ENCODE measurements around the gene LEKR1.
"Not testable (repeated sequence)": the region's sequence is repeated elsewhere in the genome, so short reads cannot be mapped to it uniquely, and the experiment has no call there.

LEKR1 gene

DNA sequence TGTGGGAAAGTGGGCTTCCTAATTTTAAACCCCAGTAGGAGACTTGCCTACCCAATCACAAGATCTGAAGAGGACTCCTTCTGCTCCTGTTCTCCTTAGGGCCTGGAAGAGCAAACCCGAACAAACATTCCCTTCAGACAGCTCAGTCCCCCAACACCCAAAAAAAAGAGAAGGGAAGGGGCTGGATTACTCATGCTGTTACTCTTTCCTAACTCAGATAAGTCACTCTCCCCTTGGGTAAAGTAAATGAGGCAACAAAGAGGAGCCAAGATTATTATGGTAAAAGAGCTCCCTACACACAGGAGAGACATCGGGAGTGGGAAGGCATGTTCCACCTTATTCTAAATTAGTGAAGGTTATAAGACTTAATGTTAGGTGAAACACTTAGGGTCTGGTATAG is 18.1 kb upstream of the LEKR1 start:
- DNase-seq = no peak

DNA sequence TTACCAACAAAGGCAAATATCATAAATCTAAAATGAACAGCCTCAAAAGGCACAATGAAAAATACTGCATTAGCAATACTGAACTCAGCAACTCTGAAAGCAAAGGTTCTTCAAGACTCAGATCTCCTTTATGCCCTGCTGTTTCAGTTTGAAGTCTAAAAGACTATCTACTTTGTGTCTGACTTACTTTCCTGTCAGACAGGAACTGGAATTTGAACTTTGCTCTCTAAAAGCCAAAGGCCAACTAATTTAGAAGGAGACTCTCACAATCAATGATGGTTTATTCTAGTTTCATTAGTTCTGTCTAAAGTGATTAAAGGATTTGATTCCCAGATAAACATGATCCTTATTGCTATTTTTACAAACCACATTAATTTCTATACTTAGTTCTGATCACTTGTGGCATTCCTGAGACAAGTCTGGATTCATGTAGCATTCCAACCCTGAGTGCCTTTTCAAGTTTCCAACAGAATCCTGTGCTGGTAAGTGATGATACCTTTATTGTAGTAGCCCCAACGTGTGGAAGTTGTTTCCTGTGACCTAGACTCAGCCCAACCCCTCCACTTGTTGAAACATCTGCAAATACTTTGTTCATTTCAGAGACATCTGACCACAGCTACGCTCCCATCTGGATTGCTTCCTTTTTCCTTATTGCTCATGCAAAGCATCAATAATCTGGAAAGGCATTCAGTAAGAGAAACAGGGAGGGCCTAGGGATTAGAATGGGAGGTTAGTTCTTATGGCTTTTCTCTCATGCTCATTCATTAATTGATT is 14.9 kb upstream of the LEKR1 start:
- DNase-seq = no peak

DNA sequence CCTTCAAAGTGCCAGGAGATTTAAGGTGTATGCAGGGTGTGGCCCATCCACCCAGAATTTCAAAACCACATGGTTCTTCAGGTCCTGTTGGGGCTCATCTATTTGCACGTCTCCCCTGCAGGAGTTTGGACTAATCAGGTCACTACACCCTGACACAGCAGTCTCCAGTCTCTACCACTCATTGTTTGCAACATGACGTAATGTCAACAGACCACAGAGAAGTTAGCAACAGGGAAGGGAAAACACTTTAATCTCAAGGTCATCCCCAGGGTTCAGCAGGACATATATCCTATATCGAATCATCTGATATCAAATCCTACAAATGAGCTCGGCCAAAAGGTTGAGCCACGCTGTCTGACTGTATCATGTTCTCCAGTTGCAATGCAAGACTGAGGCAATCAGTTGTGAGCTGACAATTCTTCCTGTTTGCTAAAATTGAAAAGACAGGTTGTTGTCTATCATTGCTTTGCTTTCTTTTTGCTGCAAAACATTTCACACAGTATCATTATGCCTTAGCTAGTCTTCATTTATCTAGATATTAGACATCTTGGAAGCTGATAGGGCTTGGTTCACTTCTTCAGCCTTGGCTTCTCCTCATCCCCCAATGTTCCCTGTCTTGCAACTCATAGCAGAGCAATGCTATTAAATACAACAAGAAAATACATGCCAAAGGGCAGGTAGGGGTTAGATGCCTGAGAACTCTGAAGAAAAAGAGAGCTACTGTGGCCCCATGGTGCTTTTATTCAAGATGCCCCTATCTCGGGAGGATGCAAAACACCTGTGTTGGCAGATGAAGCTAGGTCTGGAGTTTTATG is 13.4 kb upstream of the LEKR1 start:
- no peak for DNase-seq

DNA sequence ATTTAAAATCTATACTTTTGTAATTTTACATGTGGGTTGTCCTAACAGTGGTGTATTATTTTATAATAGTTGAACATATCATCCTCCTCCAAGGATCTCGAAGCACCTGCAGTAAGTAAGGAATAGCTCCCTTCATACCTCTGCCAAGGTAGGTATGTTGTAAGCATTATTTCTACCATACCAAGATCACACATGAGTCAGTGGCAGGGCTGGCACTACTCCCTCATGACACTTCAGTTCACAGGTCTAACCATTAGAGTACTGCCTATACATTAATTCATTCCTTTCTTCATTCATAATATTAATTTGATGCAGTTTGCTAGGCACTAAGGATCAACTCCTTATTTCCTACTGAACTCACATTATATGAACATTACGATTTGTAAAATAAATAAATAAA is 11.9 kb upstream of the LEKR1 start:
- DNase-seq = no peak

DNA sequence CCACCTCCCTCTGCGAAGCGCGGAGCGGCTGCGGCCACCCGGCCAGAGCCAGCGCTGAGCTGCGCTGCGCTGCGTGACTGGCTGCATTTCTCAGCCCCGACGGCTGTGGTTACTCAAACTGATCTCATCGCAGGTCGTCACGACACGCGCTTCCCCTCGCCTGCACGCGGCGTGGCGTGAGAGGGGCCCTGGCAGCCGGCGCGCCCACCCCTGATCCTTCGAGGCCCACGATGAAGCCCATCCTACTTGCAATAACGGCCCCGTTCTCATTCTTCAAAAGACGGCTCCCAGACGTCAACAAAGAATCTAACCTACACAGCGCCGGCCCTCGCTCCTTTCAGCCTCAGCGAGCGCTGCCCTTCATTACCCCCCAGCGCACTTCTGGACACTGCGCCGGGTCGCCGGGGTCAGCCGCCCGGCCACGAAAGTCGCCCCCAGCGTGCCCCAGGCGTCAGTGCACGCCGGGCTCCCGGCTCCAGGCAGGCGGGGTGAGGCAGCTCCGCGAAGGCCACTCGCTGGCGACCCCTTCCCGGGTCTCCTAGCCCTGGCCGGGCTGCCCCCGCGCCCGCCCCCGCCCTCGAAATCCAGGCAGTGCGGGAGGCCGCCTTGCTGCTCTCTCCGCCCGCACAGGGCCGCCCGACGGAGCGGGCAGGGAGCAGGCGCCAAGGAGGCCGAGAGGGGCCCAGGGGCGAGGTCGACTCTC is 9.9 kb upstream of the LEKR1 start:
- peak; percentile 9 to 30 for DNase-seq

DNA sequence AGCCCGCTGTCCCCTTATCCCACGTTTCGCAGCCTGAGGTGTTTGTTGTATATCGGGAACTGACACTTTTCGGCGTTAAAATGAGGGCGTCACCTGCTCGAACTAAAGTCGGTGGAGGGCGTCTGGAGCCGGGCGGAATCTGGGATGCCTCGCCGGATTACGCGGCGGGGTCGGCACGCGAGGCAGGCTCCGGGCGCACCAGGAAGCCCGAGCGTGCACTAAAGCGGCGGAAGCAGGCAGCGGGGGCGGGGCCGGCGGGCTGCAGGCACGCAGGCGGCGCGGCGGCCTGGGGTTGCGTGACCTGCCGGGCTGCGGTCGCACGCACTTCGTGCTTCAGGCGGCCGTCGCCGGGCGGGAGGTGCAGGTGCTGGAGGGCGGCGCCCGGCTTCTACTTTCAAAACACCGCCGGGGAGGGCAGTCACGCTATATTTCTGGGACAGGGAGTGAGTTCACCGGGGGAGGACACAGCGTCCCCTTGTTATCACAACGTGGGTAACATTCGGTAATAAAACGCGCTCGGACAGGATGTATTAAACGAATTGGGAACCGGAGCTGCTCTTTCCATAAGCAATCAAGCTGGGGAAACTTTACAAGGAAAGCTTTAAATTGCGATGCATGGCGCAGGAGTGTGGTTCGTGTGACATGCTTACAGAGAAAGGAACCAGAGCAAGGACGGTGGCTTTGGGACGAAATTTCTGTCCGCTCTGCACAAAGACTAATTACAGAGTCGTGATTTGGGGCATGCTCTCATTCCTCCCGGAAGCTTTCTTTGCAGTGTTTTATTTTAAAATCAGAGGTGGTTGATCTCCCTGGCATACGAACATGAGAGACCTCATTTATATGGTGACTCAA is 9.1 kb upstream of the LEKR1 start:
- peak; percentile 79 to 80 for DNase-seq

DNA sequence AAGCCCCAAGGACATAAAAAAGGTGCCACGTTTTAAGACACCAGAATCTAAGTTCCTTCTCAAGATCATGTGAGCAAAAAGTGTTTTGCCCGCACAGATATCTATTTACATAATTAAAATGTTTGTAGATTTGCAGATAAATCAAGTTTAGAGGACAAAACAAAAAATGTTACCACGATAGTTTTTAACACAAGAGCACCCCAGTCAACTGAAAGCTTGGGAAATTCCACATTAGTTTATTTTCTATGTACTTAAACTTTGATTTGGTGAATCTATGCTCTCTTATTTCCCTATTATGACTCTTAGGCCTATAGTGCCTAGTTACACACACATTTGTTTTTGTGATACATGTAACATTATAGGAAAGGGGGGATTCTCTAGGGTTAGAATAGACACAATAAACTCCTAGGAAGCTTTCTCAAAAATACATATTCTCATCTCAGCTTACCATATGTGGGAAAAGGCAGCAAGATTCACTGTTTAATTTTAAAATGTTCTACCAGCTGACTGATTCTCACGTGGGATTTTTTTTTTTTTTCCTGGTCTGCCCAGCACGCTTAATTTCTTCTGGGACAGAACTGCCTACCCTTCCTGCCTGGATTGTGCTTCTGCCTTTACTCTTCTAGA is 8.4 kb upstream of the LEKR1 start:
- DNase-seq = no peak

DNA sequence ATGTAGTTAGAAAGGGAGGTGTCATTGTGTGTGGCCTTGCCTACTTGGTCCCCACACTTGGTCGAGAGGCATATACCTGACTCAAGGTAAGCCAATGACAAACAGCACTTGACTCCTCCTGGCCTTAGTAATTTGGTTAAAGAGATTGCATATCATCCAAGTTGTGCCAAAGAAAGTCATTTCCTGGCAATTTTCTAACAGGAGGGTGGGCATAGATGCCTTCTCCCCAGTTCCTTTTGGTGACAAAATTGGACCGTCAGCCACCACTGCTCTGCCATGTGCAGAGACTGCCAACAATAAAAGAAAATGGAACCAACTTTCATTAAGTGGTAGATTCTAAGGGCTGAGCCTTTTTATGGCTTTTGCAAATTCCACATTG is 7.9 kb upstream of the LEKR1 start:
- no peak for DNase-seq

DNA sequence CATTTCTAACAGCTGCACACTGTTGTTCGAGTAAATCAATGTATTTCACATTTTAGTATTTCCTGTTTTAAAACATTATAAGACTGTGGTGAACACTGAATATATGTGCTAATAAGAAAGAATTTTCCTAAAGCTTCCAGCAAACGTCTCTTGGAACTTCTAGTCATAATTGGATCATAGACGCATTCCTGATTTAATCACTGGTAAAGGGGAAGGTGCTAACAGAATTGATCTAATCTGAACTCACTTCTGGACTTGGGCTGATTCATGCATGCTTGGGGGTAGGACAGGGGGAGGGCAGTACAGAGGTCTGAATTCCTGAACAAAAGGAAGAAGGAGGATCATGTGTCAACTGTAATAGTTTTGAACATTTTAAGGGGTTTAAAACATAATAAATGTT is 7.3 kb upstream of the LEKR1 start:
- DNase-seq = no peak

DNA sequence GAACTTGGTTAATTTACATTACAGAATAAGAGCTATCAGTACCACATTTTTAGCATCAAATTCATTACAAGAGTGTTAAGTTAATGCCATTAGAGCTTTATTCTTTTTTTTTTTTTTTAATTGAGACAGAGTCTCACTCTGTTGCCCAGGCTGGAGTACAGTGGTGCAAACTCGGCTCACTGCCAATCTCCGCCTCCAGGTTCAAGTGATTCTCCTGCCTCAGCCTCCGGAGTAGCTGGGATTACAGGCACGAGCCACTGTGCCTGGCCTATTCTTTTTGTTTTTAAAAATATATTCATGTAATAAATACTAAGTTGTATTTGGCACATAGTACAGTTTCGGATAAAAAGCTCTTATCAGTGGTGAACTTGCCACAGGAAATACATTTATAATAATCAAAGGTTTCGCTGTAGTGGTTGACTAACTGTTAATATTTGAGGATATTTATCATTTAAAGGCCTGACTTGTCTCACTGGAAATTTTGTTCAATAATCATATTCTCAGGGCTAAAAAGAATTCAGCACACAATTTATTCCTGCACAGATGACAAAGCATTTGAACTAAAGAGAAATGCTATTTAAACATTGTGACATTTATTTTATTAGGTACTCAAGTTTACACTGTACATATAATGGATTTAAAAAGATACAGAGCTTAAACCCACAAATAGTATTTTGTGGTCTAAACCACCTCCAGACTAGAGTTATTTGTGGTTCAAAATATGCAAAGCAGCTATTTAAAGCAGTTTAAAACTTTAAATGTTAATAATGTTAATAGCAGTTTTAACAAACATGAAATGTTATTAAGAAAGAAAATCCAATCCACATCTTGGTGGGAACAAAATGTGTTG is 6.1 kb upstream of the LEKR1 start:
- no peak for DNase-seq

DNA sequence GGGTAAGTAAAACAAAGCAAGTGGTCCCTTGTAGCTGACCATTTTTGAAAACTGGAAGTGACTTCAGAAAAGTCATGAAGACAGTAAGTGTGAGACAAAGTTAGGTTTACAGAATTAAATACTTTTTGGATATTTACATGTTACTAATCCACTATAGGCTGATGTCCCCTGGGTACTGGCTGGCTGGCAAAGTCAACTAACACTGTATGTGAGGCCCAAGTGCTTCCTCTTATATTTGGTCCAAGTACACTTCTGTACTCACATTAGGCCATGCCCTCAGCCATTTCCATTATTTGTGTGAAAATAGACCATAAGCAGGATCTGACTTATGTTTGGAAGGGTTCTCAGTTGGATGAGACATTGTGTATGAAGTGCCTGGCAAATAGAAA is 5.5 kb upstream of the LEKR1 start:
- no peak for DNase-seq

DNA sequence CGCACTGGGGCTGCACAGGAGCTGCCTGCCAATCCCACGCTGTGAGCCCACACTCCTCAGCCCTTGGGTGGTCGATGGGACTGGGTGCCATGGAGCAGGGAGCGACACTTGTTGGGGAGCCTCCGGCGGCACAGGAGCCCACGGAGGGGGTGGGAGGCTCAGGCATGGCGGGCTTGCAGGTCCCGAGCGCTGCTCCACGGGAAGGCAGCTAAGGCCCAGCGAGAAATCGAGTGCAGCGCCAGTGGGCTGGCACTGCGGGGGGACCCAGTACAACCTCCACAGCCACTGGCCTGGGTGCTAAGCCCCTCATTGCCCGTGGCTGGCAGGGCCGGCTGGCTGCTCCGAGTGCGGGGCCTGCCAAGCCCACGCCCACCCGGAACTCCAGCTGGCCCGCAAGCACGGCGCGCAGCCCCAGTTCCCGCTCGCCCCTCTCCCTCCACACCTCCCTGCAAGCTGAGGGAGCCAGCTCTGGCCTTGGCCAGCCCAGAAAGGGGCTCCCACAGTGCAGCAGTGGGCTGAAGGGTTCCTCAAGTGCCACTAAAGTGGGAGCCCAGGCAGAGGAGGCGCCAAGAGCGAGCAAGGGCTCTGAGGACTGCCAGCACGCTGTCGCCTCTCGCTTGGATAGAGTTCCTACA is 3.4 kb upstream of the LEKR1 start:
- DNase-seq = not testable (repeated sequence)

DNA sequence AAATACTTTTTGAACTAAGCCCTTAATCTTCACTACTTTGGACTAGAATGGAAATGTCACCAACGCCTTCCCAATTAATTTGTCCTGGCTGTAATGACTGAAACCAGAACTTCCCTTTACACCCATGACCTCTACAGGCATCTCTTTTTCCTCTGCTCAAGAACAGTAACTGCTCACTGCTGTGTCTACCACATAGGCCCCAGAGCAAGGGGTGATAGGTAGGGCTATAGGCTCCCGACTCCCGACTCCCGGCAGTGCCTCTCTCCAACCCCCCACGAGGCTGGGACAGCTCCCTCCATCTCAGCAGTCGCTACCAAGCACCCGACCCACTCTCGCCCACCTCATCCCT is 384 bp upstream of the LEKR1 start:
- DNase-seq = no peak

DNA sequence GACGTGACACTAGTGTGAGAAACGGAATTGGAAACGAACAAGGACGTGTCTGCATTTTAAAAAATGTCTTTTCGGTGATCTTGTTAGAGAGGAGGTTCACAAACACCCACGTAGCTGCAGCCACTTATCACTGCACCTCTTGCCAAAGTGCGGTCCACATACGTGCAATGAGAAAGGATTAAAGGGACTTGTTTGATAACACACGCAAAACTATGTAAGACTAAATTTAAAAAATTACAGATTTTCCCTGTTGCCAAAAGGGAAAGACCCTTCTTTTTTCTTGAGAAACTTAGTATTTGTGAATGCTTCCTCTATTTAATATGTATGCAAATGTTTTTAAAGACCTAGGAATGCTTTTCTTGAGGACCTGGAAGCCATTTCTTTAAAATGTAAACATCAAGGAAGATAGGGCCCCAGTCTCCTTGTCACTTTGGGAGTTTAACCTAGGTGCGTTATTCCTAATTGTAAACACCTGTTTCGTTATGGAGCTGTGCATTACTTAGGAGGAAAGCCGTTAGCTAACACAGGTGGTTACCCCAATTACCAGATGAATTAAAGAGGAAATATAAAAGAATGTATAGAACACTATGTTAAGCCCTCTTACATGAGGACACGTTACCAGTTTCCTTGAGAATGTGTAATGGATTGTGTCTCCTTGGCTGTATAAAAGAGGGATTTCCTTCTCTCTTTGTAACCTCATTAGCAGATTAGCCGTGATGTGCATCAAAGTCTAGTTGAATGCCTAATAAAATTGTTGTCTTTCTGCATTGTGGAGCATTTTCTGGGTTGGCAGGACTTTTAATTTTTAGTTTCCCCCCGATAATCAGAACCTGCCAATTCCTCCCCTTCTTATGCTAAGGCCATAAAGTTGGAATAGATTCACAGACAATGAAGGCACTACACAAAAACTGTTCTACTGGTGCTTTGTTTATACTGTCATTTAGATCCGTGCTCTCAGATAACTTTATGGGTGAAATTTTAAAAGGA is 1.0 kb downstream of the LEKR1 start:
- no peak for DNase-seq

DNA sequence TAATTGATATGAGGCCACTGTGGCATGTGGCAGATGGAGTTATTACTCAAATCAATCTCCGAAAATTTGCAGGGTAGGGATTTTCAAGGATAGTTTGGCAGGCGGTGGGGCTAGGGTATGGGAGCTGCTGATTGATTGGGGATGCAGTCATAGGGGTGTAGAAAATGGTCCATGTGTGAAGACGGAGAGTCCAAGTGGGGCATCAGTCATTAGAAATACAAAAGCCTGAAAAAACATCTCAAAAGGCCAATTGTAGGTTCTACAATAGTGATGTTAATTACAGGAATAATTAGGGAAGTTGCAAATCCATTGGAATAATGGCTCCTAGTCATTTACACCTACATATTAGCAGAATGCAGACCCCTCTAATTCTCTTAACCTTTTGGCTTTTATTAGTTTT is 4.9 kb downstream of the LEKR1 start:
- no peak for DNase-seq

DNA sequence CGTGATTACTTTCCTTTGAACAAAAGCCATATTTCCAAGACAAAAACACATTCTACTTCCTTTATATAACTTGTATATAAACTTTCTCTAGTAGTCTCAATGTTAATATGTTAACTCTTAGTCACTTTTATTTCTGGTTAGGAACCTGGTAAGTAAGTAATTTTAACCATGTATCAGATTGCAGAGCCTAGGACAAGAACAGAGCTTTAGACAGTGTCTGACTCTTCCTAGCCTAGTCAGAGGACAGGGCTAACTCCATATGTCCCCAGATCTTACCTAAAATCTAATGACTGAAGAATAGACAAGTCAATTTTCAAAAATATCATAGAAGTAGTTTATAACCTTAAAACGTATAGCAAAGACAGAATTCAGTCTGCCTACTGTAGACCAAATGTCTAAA is 8.3 kb downstream of the LEKR1 start:
- DNase-seq = no peak

DNA sequence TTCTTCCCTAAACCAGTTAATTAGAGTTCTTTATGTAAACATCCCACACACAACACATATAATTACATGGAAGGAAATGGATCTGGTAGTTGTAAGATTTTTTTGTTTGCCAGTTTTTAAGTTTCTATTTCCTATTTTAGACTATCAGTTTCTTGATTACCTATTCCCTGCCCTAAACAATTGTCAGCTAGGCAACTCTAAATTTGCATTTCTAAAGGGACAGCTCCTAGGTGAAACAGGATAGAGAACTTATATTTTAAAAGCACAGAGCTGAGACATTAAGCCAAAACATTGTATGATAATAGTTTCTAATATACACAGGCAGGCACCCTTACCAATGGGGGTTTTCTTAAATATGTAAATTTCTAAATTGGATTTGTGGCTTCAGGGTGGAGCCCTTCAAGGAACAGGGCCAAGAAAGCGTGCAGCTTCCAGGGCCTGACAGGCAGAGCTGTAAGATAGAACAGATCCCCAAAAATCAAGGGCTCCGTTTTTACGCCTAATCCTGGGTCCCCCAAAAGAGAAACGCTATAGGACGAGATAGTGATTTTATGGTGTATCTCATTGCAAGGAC is 8.9 kb downstream of the LEKR1 start:
- DNase-seq = no peak

DNA sequence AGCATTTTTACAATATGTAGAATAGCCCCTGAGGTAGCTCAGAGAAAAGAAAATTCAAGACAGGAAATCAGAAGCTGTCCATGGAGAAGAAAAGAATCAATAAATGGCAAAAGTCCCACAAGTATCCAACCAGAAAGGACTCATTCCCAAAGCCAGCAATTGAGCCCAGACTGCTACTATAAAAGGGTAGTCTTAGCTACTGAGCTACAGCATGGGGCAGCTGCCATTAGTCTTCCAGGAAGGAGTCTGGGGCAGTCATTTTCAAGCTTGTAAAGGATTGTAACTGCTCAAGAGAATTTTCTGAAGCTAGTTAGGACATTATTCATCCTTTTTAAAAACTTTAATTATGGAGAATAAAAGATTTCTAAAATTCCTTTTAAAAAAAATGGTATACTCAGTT is 10.5 kb downstream of the LEKR1 start:
- no peak for DNase-seq

DNA sequence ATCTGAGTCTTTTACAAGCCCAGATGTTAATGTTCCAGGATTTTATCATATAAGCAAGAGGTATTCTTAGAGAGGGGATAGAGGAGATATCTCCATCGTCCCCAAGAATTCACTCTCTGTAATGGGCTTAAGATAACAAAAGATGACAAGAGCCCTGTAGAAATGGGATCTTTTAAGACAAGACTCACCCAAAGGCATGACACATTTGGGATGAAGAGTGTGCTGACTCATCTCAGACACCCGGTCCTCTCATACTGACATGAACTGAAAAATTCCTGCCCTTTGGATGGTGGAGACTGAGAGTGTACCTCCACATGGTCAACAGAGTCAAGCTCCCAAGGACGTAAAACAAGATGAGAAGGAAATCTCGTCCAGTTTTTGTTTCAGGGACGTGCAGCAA is 11.0 kb downstream of the LEKR1 start:
- DNase-seq = no peak

Data from stimulated activated CD4-positive, alpha-beta T cell treated with anti-CD3 and anti-CD28 coated beads, Interleukin-2, amount 100 ng/mL, for 48 hours (primary cell).